ENCODE results near the gene IQGAP3. TPM values are rescaled to one million over a fixed set of nuclear protein-coding genes. Genes with fewer than 3 reads are reported as not detected.

The IQGAP3 gene
- total and polyA plus RNA-seq, 7 experiments from 2014 or later, result 0.24 to 14.4 TPM; not detected in 5

- H3K27me3 ChIP-seq (ENCODE audit: control insufficient read depth in 2 of 2, insufficient read depth in 2 of 2, low read length in 2 of 2), result no peaks in the 10 kb centered on the region
- H3K36me3 ChIP-seq (ENCODE audit: control insufficient read depth in 2 of 3, insufficient read depth in 3 of 3, low read length in 3 of 3), result no peaks in the 10 kb centered on the region
- H3K36me3 Mint-ChIP-seq, result peaks cover 0 to 6% (median 1%) of the 10 kb centered on the region in 5 donors
- peak; percentile 68 for ATAC-seq
- H3K4me1 Mint-ChIP-seq, result peaks cover 6 to 40% (median 29%) of the 10 kb centered on the region in 7 donors
- H3K27ac Mint-ChIP-seq, result peak overlapping the region; percentile 88 to 99 (median 97)
- peak in 5 of 9 donors; percentile 36 to 59 (median 46) for DNase-seq
- H3K4me1 ChIP-seq (ENCODE audit: control insufficient read depth in 2 of 2, insufficient read depth in 2 of 2, low read length in 2 of 2), result peaks cover 15 to 25% of the 10 kb centered on the region in 2 donors
- ChIA-PET POLR2A (interaction anchor here (0.5 to 3.4 kb wide), 18 partner anchors 9 to 127 kb away, joined by 3 to 32 read pairs (median 4); partner anchors contain the start of genes GPATCH4, IQGAP3, MEF2D and NAXE), CTCF (interaction anchor here (0.7 to 3.0 kb wide), 12 partner anchors 9 to 100 kb away, joined by 3 to 20 read pairs (median 6); partner anchors contain the start of genes NAXE and NES)
- H3K27me3 Mint-ChIP-seq, result no peaks in the 10 kb centered on the region
- no peaks in the 10 kb centered on the region for H3K9me3 ChIP-seq (ENCODE audit: control insufficient read depth in 2 of 3, low read length in 3 of 3)
- peak overlapping the region; percentile 79 for H3K27ac ChIP-seq (ENCODE audit: low read depth, low read length)
- peak overlapping the region; percentile 71 to 96 (median 88) for H3K4me3 Mint-ChIP-seq
- intact Hi-C loops (cut with micrococcal nuclease), result loop anchor here in 1 of 2 donors (2.0 kb wide), 1 partner anchor 101 kb away; no protein-coding TSS in a partner anchor
- H3K9me3 Mint-ChIP-seq, result no peaks in the 10 kb centered on the region
- H3K4me3 ChIP-seq (ENCODE audit: low read length), result peak overlapping the region; percentile 37
These were observed 9.5 kb upstream of the IQGAP3 start for GRCh38 chr1:156581661-156582387.

- Histone ChIP-seq H3K4me1 (ENCODE audit: control insufficient read depth in 2 of 2, insufficient read depth in 2 of 2, low read length in 2 of 2) (peaks cover 15 to 25% of the 10 kb centered on the region in 2 donors), H3K9me3 (ENCODE audit: control insufficient read depth in 2 of 3, low read length in 3 of 3) (no peaks in the 10 kb centered on the region), H3K36me3 (ENCODE audit: control insufficient read depth in 2 of 3, insufficient read depth in 3 of 3, low read length in 3 of 3) (no peaks in the 10 kb centered on the region), H3K27me3 (ENCODE audit: control insufficient read depth in 2 of 2, insufficient read depth in 2 of 2, low read length in 2 of 2) (no peaks in the 10 kb centered on the region), H3K27ac (ENCODE audit: low read depth, low read length) (no peak within 1 kb of the TSS), H3K4me3 (ENCODE audit: low read length) (no peak within 1 kb of the TSS)
- H3K36me3 Mint-ChIP-seq, result peaks cover 0 to 3% (median 0%) of the 10 kb centered on the region in 5 donors
- H3K4me3 Mint-ChIP-seq, result no peak within 1 kb of the TSS
- no peaks in the 10 kb centered on the region for H3K9me3 Mint-ChIP-seq
- H3K27me3 Mint-ChIP-seq, result peaks cover 0 to 6% (median 4%) of the 10 kb centered on the region in 5 donors
- intact Hi-C loops (cut with micrococcal nuclease), result no loop called here
- H3K4me1 Mint-ChIP-seq, result peaks cover 6 to 35% (median 24%) of the 10 kb centered on the region in 7 donors
- no peak for DNase-seq
- ChIA-PET CTCF (interaction anchor here (1.0 kb wide), 1 partner anchor 125 kb away, joined by 4 read pairs; no protein-coding TSS in a partner anchor), POLR2A (interaction anchor here (0.6 to 3.4 kb wide), 4 partner anchors 13 to 79 kb away, joined by 3 to 32 read pairs (median 4); partner anchors contain the start of gene MEF2D)
- peak within 1 kb of the TSS in 2 of 9 donors; percentile 14 to 36 for H3K27ac Mint-ChIP-seq
- no peak for ATAC-seq
These were observed 7.1 kb upstream of the IQGAP3 start, which contains the start of gene TTC24 for GRCh38 chr1:156579472-156579871. Gene TTC24, plus strand, starts transcription at chr1:156579723. Its CDS starts 1,642 bp downstream, at chr1:156581365.

- no peak for DNase-seq
- no peak overlapping the region for H3K4me3 ChIP-seq (ENCODE audit: low read length)
- CTCF ChIA-PET, result interaction anchor here (0.7 to 0.8 kb wide), 2 partner anchors 77 to 118 kb away, joined by 3 read pairs; no protein-coding TSS in a partner anchor
- Mint-ChIP-seq H3K9me3 (no peaks in the 10 kb centered on the region), H3K27me3 (peaks cover 2 to 12% (median 9%) of the 10 kb centered on the region in 5 donors), H3K4me1 (peaks cover 7 to 22% (median 19%) of the 10 kb centered on the region in 7 donors), H3K4me3 (no peak overlapping the region), H3K36me3 (peaks cover 0 to 3% (median 0%) of the 10 kb centered on the region in 5 donors), H3K27ac (peak overlapping the region in 1 of 9 donors; percentile 17)
- no peak for ATAC-seq
- POLR2A ChIA-PET, result interaction anchor here (0.6 to 1.9 kb wide), 2 partner anchors 37 to 77 kb away, joined by 3 to 4 read pairs; partner anchors contain the start of gene MEF2D
- H3K36me3 ChIP-seq (ENCODE audit: control insufficient read depth in 2 of 3, insufficient read depth in 3 of 3, low read length in 3 of 3), result no peaks in the 10 kb centered on the region
- no peaks in the 10 kb centered on the region for H3K9me3 ChIP-seq (ENCODE audit: control insufficient read depth in 2 of 3, low read length in 3 of 3)
- H3K4me1 ChIP-seq (ENCODE audit: control insufficient read depth in 2 of 2, insufficient read depth in 2 of 2, low read length in 2 of 2), result peaks cover 8 to 18% of the 10 kb centered on the region in 2 donors
- no peaks in the 10 kb centered on the region for H3K27me3 ChIP-seq (ENCODE audit: control insufficient read depth in 2 of 2, insufficient read depth in 2 of 2, low read length in 2 of 2)
- intact Hi-C loops (cut with micrococcal nuclease), result no loop called here
- no peak overlapping the region for H3K27ac ChIP-seq (ENCODE audit: low read depth, low read length)
These were observed 5.7 kb upstream of the IQGAP3 start for GRCh38 chr1:156578055-156578454.

- intact Hi-C loops (cut with micrococcal nuclease), result no loop called here
- Histone ChIP-seq H3K27ac (ENCODE audit: low read depth, low read length) (no peak overlapping the region), H3K4me3 (ENCODE audit: low read length) (no peak overlapping the region), H3K4me1 (ENCODE audit: control insufficient read depth in 2 of 2, insufficient read depth in 2 of 2, low read length in 2 of 2) (peaks cover 5 to 14% of the 10 kb centered on the region in 2 donors), H3K36me3 (ENCODE audit: control insufficient read depth in 2 of 3, insufficient read depth in 3 of 3, low read length in 3 of 3) (no peaks in the 10 kb centered on the region), H3K27me3 (ENCODE audit: control insufficient read depth in 2 of 2, insufficient read depth in 2 of 2, low read length in 2 of 2) (peaks cover 0 to under 1% of the 10 kb centered on the region in 2 donors), H3K9me3 (ENCODE audit: control insufficient read depth in 2 of 3, low read length in 3 of 3) (no peaks in the 10 kb centered on the region)
- ChIA-PET CTCF (interaction anchor here (0.7 kb wide), 1 partner anchor 117 kb away, joined by 3 read pairs; no protein-coding TSS in a partner anchor), POLR2A (interaction anchor here (1.9 kb wide), 1 partner anchor 77 kb away, joined by 4 read pairs; the partner anchor contains the start of gene MEF2D)
- DNase-seq (no peak), ATAC-seq (no peak)
- H3K9me3 Mint-ChIP-seq, result no peaks in the 10 kb centered on the region
- H3K36me3 Mint-ChIP-seq, result peaks cover 0 to 3% (median 0%) of the 10 kb centered on the region in 5 donors
- H3K27ac Mint-ChIP-seq, result no peak overlapping the region
- H3K27me3 Mint-ChIP-seq, result peaks cover 7 to 16% (median 14%) of the 10 kb centered on the region in 5 donors
- H3K4me3 Mint-ChIP-seq, result no peak overlapping the region
- H3K4me1 Mint-ChIP-seq, result peaks cover 11 to 22% (median 21%) of the 10 kb centered on the region in 7 donors
These were observed 5.2 kb upstream of the IQGAP3 start for GRCh38 chr1:156577550-156577949.

- ATAC-seq (no peak), DNase-seq (no peak)
- POLR2A ChIA-PET, result no interaction called here
- H3K4me3 Mint-ChIP-seq, result no peak overlapping the region
- intact Hi-C loops (cut with micrococcal nuclease), result loop anchor here in 1 of 2 donors (5.0 kb wide), 1 partner anchor 33 kb away; no protein-coding TSS in a partner anchor
- H3K27me3 ChIP-seq (ENCODE audit: control insufficient read depth in 2 of 2, insufficient read depth in 2 of 2, low read length in 2 of 2), result peaks cover 0 to 16% of the 10 kb centered on the region in 2 donors
- H3K9me3 ChIP-seq (ENCODE audit: control insufficient read depth in 2 of 3, low read length in 3 of 3), result no peaks in the 10 kb centered on the region
- peaks cover 0 to 5% (median 0%) of the 10 kb centered on the region in 5 donors for H3K36me3 Mint-ChIP-seq
- H3K4me1 ChIP-seq (ENCODE audit: control insufficient read depth in 2 of 2, insufficient read depth in 2 of 2, low read length in 2 of 2), result peaks cover 4 to 9% of the 10 kb centered on the region in 2 donors
- peaks cover 0 to 2% (median 0%) of the 10 kb centered on the region in 11 donors for H3K9me3 Mint-ChIP-seq
- H3K4me3 ChIP-seq (ENCODE audit: low read length), result no peak overlapping the region
- H3K27ac ChIP-seq (ENCODE audit: low read depth, low read length), result no peak overlapping the region
- no peak overlapping the region for H3K27ac Mint-ChIP-seq
- CTCF ChIA-PET, result no interaction called here
- peaks cover 10 to 27% (median 19%) of the 10 kb centered on the region in 7 donors for H3K4me1 Mint-ChIP-seq
- peaks cover 16 to 41% (median 32%) of the 10 kb centered on the region in 5 donors for H3K27me3 Mint-ChIP-seq
- H3K36me3 ChIP-seq (ENCODE audit: control insufficient read depth in 2 of 3, insufficient read depth in 3 of 3, low read length in 3 of 3), result no peaks in the 10 kb centered on the region
These were observed 1.8 kb upstream of the IQGAP3 start for GRCh38 chr1:156574039-156574633.

GRCh38 chr1:156572663-156573018 lies 276 bp upstream of the IQGAP3 start:
- POLR2A ChIA-PET, result interaction anchor here (0.6 to 1.6 kb wide), 3 partner anchors 10 to 70 kb away, joined by 3 to 4 read pairs (median 3); no protein-coding TSS in a partner anchor
- ATAC-seq (no peak), DNase-seq (no peak)
- H3K4me1 ChIP-seq (ENCODE audit: control insufficient read depth in 2 of 2, insufficient read depth in 2 of 2, low read length in 2 of 2), result peaks cover 4 to 9% of the 10 kb centered on the region in 2 donors
- Mint-ChIP-seq H3K36me3 (peaks cover 0 to 7% (median 0%) of the 10 kb centered on the region in 5 donors), H3K9me3 (peaks cover 0 to 2% (median 0%) of the 10 kb centered on the region in 11 donors), H3K4me3 (peak overlapping the region; percentile 69 to 94 (median 84)), H3K27me3 (peaks cover 16 to 41% (median 32%) of the 10 kb centered on the region in 5 donors), H3K27ac (peak overlapping the region in 4 of 9 donors; percentile 21 to 59 (median 40)), H3K4me1 (peaks cover 10 to 27% (median 19%) of the 10 kb centered on the region in 7 donors)
- no peaks in the 10 kb centered on the region for H3K36me3 ChIP-seq (ENCODE audit: control insufficient read depth in 2 of 3, insufficient read depth in 3 of 3, low read length in 3 of 3)
- H3K27ac ChIP-seq (ENCODE audit: low read depth, low read length), result no peak overlapping the region
- peak overlapping the region; percentile 41 for H3K4me3 ChIP-seq (ENCODE audit: low read length)
- CTCF ChIA-PET, result interaction anchor here (0.6 to 0.7 kb wide), 2 partner anchors 16 to 51 kb away, joined by 3 read pairs; no protein-coding TSS in a partner anchor
- intact Hi-C loops (cut with micrococcal nuclease), result loop anchor here (1.0 to 5.0 kb wide), 8 partner anchors 19 to 116 kb away; partner anchors contain the start of genes MEF2D (in 1 of the 2) and NAXE (in 1 of the 2)
- peaks cover 0 to 16% of the 10 kb centered on the region in 2 donors for H3K27me3 ChIP-seq (ENCODE audit: control insufficient read depth in 2 of 2, insufficient read depth in 2 of 2, low read length in 2 of 2)
- H3K9me3 ChIP-seq (ENCODE audit: control insufficient read depth in 2 of 3, low read length in 3 of 3), result no peaks in the 10 kb centered on the region
